IMR-90 (cell line): ENCODE measurements around the gene MAGI2. TPM values are rescaled to one million over a fixed set of nuclear protein-coding genes. Genes with fewer than 3 reads are reported as not detected.
A peak's percentile ranks its signal among the peaks of the same experiment; 100 is the strongest.

Experiments used
- ATAC-seq: fragments of 200-7000 bp; cut with Tn5 transposase; 2 replicates; pipeline ENCODE4 v1.9.1; 2020; ENCODE audit warnings: low read depth, mild to moderate bottlenecking, moderate library complexity
- BruUV-seq: library from RNA; stranded (reverse); fragments of 400-500 nt; replicated peaks from 2 replicates; lab custom pipeline; 2021; lab: Mats Ljungman, UMichigan
- CTCF ChIA-PET: fragments of 300-600 bp; formaldehyde crosslinking; extraction: SDS; loops from one replicate; lab custom pipeline; 2021; ENCODE audit warnings: antibody characterized with exemption; lab: Yijun Ruan, JAX
- POLR2A ChIA-PET: fragments of 300-600 bp; sonication (Branson Sonifier 250); formaldehyde crosslinking; loops from one replicate; lab custom pipeline; 2022; ENCODE audit warnings: antibody characterized with exemption; ENCODE audit not compliant: unreplicated experiment; lab: Charles Lee
- DNase-seq: peaks from one replicate; pipeline ENCODE4 v3.0.0; 2013
- H2AFZ ChIP-seq: replicated peaks from 2 replicates; pipeline ENCODE3; 2013; ENCODE audit warnings: low read length, mild to moderate bottlenecking; ENCODE audit not compliant: poor library complexity
- H2AK5ac ChIP-seq: 2 replicates; pipeline ENCODE4 v1.6.1; 2013; ENCODE audit warnings: low read depth, low read length, inconsistent platforms
- H2AK9ac ChIP-seq: replicated peaks from 2 replicates; pipeline ENCODE3; 2013; ENCODE audit warnings: mild to moderate bottlenecking, low read depth, low read length, moderate library complexity; ENCODE audit not compliant: poor library complexity
- H2BK120ac ChIP-seq: 2 replicates; pipeline ENCODE4 v1.6.1; 2013; ENCODE audit warnings: low read depth, low read length, inconsistent platforms
- H2BK15ac ChIP-seq: 3 replicates; pipeline ENCODE4 v1.6.1; 2013; ENCODE audit warnings: low read depth, low read length, inconsistent platforms
- H2BK20ac ChIP-seq: 2 replicates; pipeline ENCODE4 v1.6.1; 2013; ENCODE audit warnings: low read depth, mild to moderate bottlenecking, inconsistent platforms, low read length, moderate library complexity
- H2BK5ac ChIP-seq: 2 replicates; pipeline ENCODE4 v1.6.1; 2013; ENCODE audit warnings: mild to moderate bottlenecking, low read depth, low read length, inconsistent platforms; ENCODE audit not compliant: poor library complexity, severe bottlenecking
- H3K14ac ChIP-seq: replicated peaks from 2 replicates; pipeline ENCODE4 v1.6.1; 2013; ENCODE audit warnings: low read depth, low read length, inconsistent platforms
- H3K18ac ChIP-seq: 2 replicates; pipeline ENCODE4 v1.6.1; 2013; ENCODE audit warnings: low read depth, low read length, control low read depth
- H3K23ac ChIP-seq: 2 replicates; pipeline ENCODE4 v1.6.1; 2013; ENCODE audit warnings: low read depth, low read length, inconsistent platforms
- H3K27ac ChIP-seq: 2 replicates; pipeline ENCODE4 v1.5.1; 2013; ENCODE audit warnings: mild to moderate bottlenecking, control low read depth, low read length; ENCODE audit not compliant: insufficient read depth
- H3K27me3 ChIP-seq: 2 replicates; pipeline ENCODE4 v1.6.1; 2013; ENCODE audit warnings: low read length; ENCODE audit not compliant: control insufficient read depth, insufficient read depth
- H3K36me3 ChIP-seq: 2 replicates; pipeline ENCODE4 v1.6.1; 2013; ENCODE audit warnings: low read length, mixed read lengths; ENCODE audit not compliant: control insufficient read depth, insufficient read depth
- H3K4ac ChIP-seq: 2 replicates; pipeline ENCODE4 v1.6.1; 2013; ENCODE audit warnings: low read depth, low read length, inconsistent platforms
- H3K4me1 ChIP-seq: 2 replicates; pipeline ENCODE4 v1.6.1; 2013; ENCODE audit warnings: low read length, mixed read lengths; ENCODE audit not compliant: control insufficient read depth, insufficient read depth
- H3K4me2 ChIP-seq: 2 replicates; pipeline ENCODE4 v1.6.1; 2013; ENCODE audit warnings: low read depth, mild to moderate bottlenecking, control low read depth, low read length, moderate library complexity
- H3K4me3 ChIP-seq: 2 replicates; pipeline ENCODE4 v1.5.1; 2013; ENCODE audit warnings: low read depth, mild to moderate bottlenecking, control low read depth, low read length, moderate library complexity; ENCODE audit not compliant: insufficient read depth
- H3K56ac ChIP-seq: 2 replicates; pipeline ENCODE4 v1.6.1; 2013; ENCODE audit warnings: low read length, inconsistent platforms; ENCODE audit not compliant: insufficient read depth; ENCODE audit errors: extremely low read depth
- H3K79me1 ChIP-seq, 2 experiments: 2 replicates each; pipeline ENCODE4 v1.6.1; 2013; ENCODE audit warnings: low read length in 2 of 2, inconsistent platforms in 1 of 2, low read depth in 1 of 2
- H3K9ac ChIP-seq: 2 replicates; pipeline ENCODE4 v1.6.1; 2013; ENCODE audit warnings: low read depth, low read length, control low read depth
- H3K9me1 ChIP-seq: 2 replicates; pipeline ENCODE4 v1.6.1; 2013; ENCODE audit warnings: low read length, inconsistent platforms; ENCODE audit not compliant: insufficient read depth
- H3K9me3 ChIP-seq: 2 replicates; pipeline ENCODE4 v1.6.1; 2013; ENCODE audit warnings: low read length; ENCODE audit not compliant: control insufficient read depth, insufficient read depth
- H4K20me1 ChIP-seq: 2 replicates; pipeline ENCODE4 v1.6.1; 2013; ENCODE audit warnings: low read length, inconsistent platforms; ENCODE audit not compliant: insufficient read depth
- H4K5ac ChIP-seq: 2 replicates; pipeline ENCODE4 v1.6.1; 2013; ENCODE audit warnings: mild to moderate bottlenecking, low read depth, low read length, control low read depth
- H4K8ac ChIP-seq, 2 experiments: 2 replicates each; pipeline ENCODE4 v1.6.1; 2013; ENCODE audit warnings: low read depth in 2 of 2, low read length in 2 of 2, control low read depth in 1 of 2, inconsistent platforms in 1 of 2
- H4K91ac ChIP-seq: 2 replicates; pipeline ENCODE4 v1.6.1; 2013; ENCODE audit warnings: low read depth, low read length, inconsistent platforms; ENCODE audit not compliant: insufficient read depth
- BHLHE40 ChIP-seq: fragments of 150-350 bp; IDR thresholded peaks from 2 replicates; pipeline ENCODE4 v1.6.1; 2016; ENCODE audit warnings: mild to moderate bottlenecking, low read depth, low read length
- CEBPB ChIP-seq: IDR thresholded peaks from 2 replicates; pipeline ENCODE4 v1.6.1; 2012; ENCODE audit warnings: low read depth, low read length, improper control_type of control experiment
- CHD1 ChIP-seq: IDR thresholded peaks from 2 replicates; pipeline ENCODE4 v1.6.1; 2012; ENCODE audit warnings: low read depth, low read length, improper control_type of control experiment
- MAFK ChIP-seq: IDR thresholded peaks from 2 replicates; pipeline ENCODE4 v1.6.1; 2012; ENCODE audit warnings: low read depth, low read length, improper control_type of control experiment
- MAZ ChIP-seq: IDR thresholded peaks from 2 replicates; pipeline ENCODE4 v1.6.1; 2012; ENCODE audit warnings: low read depth, mild to moderate bottlenecking, low read length, improper control_type of control experiment, moderate library complexity, borderline replicate concordance
- MXI1 ChIP-seq: IDR thresholded peaks from 2 replicates; pipeline ENCODE4 v1.6.1; 2012; ENCODE audit warnings: low read depth, mild to moderate bottlenecking, low read length, moderate library complexity, borderline replicate concordance
- NFE2L2 ChIP-seq: fragments of 150-350 bp; IDR thresholded peaks from 2 replicates; pipeline ENCODE4 v1.6.1; 2016; ENCODE audit warnings: low read depth, mild to moderate bottlenecking, low read length
- POLR2A ChIP-seq: IDR thresholded peaks from 2 replicates; pipeline ENCODE4 v1.6.1; 2012; ENCODE audit warnings: mild to moderate bottlenecking, low read depth, low read length
- RAD21 ChIP-seq: IDR thresholded peaks from 2 replicates; pipeline ENCODE4 v1.6.1; 2012; ENCODE audit warnings: low read length, improper control_type of control experiment
- RCOR1 ChIP-seq: IDR thresholded peaks from 2 replicates; pipeline ENCODE4 v1.6.1; 2012; ENCODE audit warnings: mild to moderate bottlenecking, low read length, improper control_type of control experiment; ENCODE audit not compliant: insufficient replicate concordance
- RFX5 ChIP-seq: IDR thresholded peaks from 2 replicates; pipeline ENCODE4 v1.8.0; 2012; ENCODE audit warnings: low read depth, mild to moderate bottlenecking, low read length, moderate library complexity
- SMC3 ChIP-seq: fragments of 150-350 bp; IDR thresholded peaks from 2 replicates; pipeline ENCODE4 v1.6.1; 2016; ENCODE audit warnings: low read depth, mild to moderate bottlenecking, antibody characterized with exemption, low read length, moderate library complexity
- USF2 ChIP-seq: fragments of 150-350 bp; IDR thresholded peaks from 2 replicates; pipeline ENCODE4 v1.6.1; 2017; ENCODE audit warnings: mild to moderate bottlenecking, antibody characterized with exemption, low read length, low read depth
- WGBS, 2 experiments: methylation state at CpG; one replicate each; pipeline versions ENCODE4 v1.1.5 to v1.1.7; 2013; ENCODE audit warnings: missing lambda C conversion rate in 2 of 2; ENCODE audit not compliant: insufficient read length in 1 of 2; ENCODE audit errors: extremely low coverage in 2 of 2; 5-methylcytosine and 5-hydroxymethylcytosine counted together
- dilution Hi-C: fragments of 300-500 bp; cut with HindIII; formaldehyde crosslinking; loops from one replicate; pipeline ENCODE4 v1.14.3; 2018; ENCODE audit warnings: low sequenced_read_pairs; ENCODE audit not compliant: unreplicated experiment
- in situ Hi-C: fragments of 300-500 bp; cut with MboI; formaldehyde crosslinking; loops from 3 replicates; pipeline ENCODE4 v1.14.3; 2019; ENCODE audit warnings: low sequenced_read_pairs, inconsistent platforms, mixed read lengths
- intact Hi-C: fragments of 100-400 bp; cut with micrococcal nuclease; formaldehyde crosslinking; loops from 2 replicates; pipeline ENCODE4 v1.10.0; 2022
- polyA plus RNA-seq, 3 experiments: library from polyadenylated mRNA; depleted of rRNA; stranded (reverse); fragments of >200 nt; gene quantifications; 2 replicates each; pipeline ENCODE4 v1.2.3, GENCODE V29; 2012; ENCODE audit warnings: low replicate concordance in 1 of 3
- total RNA-seq: library from RNA; depleted of rRNA; stranded (reverse); fragments of >200 nt; gene quantifications from 2 replicates; pipeline ENCODE4 v1.2.3, GENCODE V29; 2012
- TF ChIP-seq, protein P1 (sequence below): fragments of 150-350 bp; IDR thresholded peaks from 2 replicates; pipeline ENCODE4 v1.6.1; 2016; ENCODE audit warnings: low read depth, mild to moderate bottlenecking, low read length, moderate library complexity, borderline replicate concordance
- TF ChIP-seq, protein P2 (sequence below): conservative IDR thresholded peaks from 2 replicates; pipeline ENCODE4 v1.5.1; 2012; ENCODE audit warnings: mild to moderate bottlenecking, low read depth, low read length, improper control_type of control experiment

The MAGI2 gene
- total and polyA plus RNA-seq, 2 of the 4 experiments (the other 2 are of a cell fraction): 2.5 to 17.9 TPM

- peaks cover 17 to 30% of the 10 kb centered on the region in 2 experiments; a peak in 3 of 4 replicates for H3K79me1 ChIP-seq
- no peak overlapping the region for H3K4me3 ChIP-seq
- BruUV-seq: no TSS peak
- H2AK9ac ChIP-seq: no peak overlapping the region
- H3K9me1 ChIP-seq: peaks cover 3% of the 10 kb centered on the region; the same call in 1 of the 2 replicates
- POLR2A ChIA-PET: interaction anchor here (0.7 kb wide), 1 partner anchor 20 kb away, joined by 5 read pairs; no protein-coding TSS in a partner anchor
- CTCF ChIA-PET: interaction anchor here (0.6 kb wide), 1 partner anchor 20 kb away, joined by 5 read pairs; no protein-coding TSS in a partner anchor
- H4K91ac ChIP-seq: 0 out of 2 replicates have a peak overlapping the region, but pooled peaks have one; percentile 5
- intact Hi-C loops (loop anchor here (10.0 kb wide), 1 partner anchor 512 kb away; no protein-coding TSS in a partner anchor), in situ Hi-C loops (no loop called here), dilution Hi-C loops (no loop called here)
- DNase-seq: no peak
- H2BK5ac ChIP-seq: peak overlapping the region; percentile 46
- peak overlapping the region; percentile 43 for H2BK15ac ChIP-seq
- no peaks in the 10 kb centered on the region for H3K9me3 ChIP-seq
- H4K5ac ChIP-seq: peak overlapping the region; percentile 35; the same call in 1 of the 2 replicates
- H3K27me3 ChIP-seq: no peaks in the 10 kb centered on the region
- peak overlapping the region; percentile 18; the same call in 1 of the 2 replicates for H3K4ac ChIP-seq
- no peaks in the 10 kb centered on the region for H4K20me1 ChIP-seq
- H2AFZ ChIP-seq: no peak overlapping the region
- H3K36me3 ChIP-seq: no peaks in the 10 kb centered on the region
- peak overlapping the region; percentile 43 to 53; a peak in 2 of 4 replicates for H4K8ac ChIP-seq
- 0 out of 2 replicates have a peak overlapping the region, but pooled peaks have one; percentile 61 for H2BK20ac ChIP-seq
- no peak overlapping the region for H3K27ac ChIP-seq
- no peak overlapping the region for H2AK5ac ChIP-seq
- H3K9ac ChIP-seq: no peak overlapping the region
- peak overlapping the region; percentile 5 for H2BK120ac ChIP-seq
- H3K14ac ChIP-seq: peak overlapping the region; percentile 77; the same call in 1 of the 2 replicates
- H3K23ac ChIP-seq: no peak overlapping the region; the same call in 1 of the 2 replicates
- peak; percentile 34 for ATAC-seq
- WGBS, 2 experiments: 71% methylated on average over 1 of the region's 2 CpGs; no CpG with 5 or more reads in 1 of the 2 experiments
- peaks cover 10% of the 10 kb centered on the region for H3K4me1 ChIP-seq
- peak overlapping the region; percentile 8; the same call in 1 of the 2 replicates for H3K4me2 ChIP-seq
- H3K56ac ChIP-seq: peak overlapping the region; percentile 5; the same call in 1 of the 2 replicates
- H3K18ac ChIP-seq: peak overlapping the region; percentile 50; the same call in 1 of the 2 replicates
- TF ChIP-seq, protein P1, sequence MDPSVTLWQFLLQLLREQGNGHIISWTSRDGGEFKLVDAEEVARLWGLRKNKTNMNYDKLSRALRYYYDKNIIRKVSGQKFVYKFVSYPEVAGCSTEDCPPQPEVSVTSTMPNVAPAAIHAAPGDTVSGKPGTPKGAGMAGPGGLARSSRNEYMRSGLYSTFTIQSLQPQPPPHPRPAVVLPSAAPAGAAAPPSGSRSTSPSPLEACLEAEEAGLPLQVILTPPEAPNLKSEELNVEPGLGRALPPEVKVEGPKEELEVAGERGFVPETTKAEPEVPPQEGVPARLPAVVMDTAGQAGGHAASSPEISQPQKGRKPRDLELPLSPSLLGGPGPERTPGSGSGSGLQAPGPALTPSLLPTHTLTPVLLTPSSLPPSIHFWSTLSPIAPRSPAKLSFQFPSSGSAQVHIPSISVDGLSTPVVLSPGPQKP: no peak
- TF ChIP-seq BHLHE40 (no peak), USF2 (no peak), NFE2L2 (no peak), RAD21 (no peak), RCOR1 (no peak), POLR2A (no peak), CEBPB (no peak), RFX5 (no peak), MAFK (no peak), MAZ (no peak), MXI1 (no peak), CHD1 (no peak), SMC3 (no peak)
- TF ChIP-seq, protein P2, sequence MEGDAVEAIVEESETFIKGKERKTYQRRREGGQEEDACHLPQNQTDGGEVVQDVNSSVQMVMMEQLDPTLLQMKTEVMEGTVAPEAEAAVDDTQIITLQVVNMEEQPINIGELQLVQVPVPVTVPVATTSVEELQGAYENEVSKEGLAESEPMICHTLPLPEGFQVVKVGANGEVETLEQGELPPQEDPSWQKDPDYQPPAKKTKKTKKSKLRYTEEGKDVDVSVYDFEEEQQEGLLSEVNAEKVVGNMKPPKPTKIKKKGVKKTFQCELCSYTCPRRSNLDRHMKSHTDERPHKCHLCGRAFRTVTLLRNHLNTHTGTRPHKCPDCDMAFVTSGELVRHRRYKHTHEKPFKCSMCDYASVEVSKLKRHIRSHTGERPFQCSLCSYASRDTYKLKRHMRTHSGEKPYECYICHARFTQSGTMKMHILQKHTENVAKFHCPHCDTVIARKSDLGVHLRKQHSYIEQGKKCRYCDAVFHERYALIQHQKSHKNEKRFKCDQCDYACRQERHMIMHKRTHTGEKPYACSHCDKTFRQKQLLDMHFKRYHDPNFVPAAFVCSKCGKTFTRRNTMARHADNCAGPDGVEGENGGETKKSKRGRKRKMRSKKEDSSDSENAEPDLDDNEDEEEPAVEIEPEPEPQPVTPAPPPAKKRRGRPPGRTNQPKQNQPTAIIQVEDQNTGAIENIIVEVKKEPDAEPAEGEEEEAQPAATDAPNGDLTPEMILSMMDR: no peak
Observed at GRCh38 chr7:79292834-79293233, 160.6 kb downstream of the MAGI2 start.
